Hepatocyte (in vitro differentiated cells): ENCODE measurements around the gene GOLPH3.

ENCODE experiments used
- CTCF ChIP-seq: fragments of 200-600 bp; sonication (generic); IDR thresholded peaks from 2 replicates; pipeline ENCODE4 v1.5.1; 2016; ENCODE audit warnings: antibody characterized with exemption, mild to moderate bottlenecking; ENCODE audit not compliant: poor library complexity
- EZH2 ChIP-seq: fragments of 200-600 bp; sonication (generic); IDR thresholded peaks from 2 replicates; pipeline ENCODE4 v1.6.1; 2016; ENCODE audit warnings: antibody characterized with exemption, mild to moderate bottlenecking, borderline replicate concordance
- EZH2phosphoT487 ChIP-seq: fragments of 200-600 bp; sonication (generic); IDR thresholded peaks from one replicate; pipeline ENCODE4 v1.6.1; 2018; ENCODE audit warnings: antibody characterized with exemption, mild to moderate bottlenecking, low read depth, moderate library complexity; ENCODE audit not compliant: unreplicated experiment, severe bottlenecking

DNA sequence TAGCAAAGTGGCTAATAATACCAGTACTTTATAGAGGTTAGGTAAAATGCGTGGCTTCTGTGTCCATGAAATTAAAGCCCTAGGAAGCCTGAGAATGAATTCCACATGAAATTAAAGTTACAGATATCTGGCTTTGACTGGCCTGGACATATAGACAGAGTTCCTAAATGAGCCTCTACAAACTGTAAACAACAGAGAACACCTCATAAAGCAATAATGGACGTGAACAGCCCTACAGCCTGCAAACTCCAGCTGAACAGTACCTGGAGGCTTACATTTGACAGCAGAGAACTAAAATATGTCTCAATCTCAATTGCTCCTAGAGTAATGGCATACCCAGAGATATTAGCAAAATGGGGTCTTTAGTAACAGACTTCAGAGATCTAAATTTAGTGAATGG is 28.7 kb downstream of the GOLPH3 start:
- TF ChIP-seq EZH2 (no peak), CTCF (no peak), EZH2phosphoT487 (no peak)
